Smooth muscle cell (in vitro differentiated cells): ENCODE data around the gene TLE7. TPM values are rescaled to one million over a fixed set of nuclear protein-coding genes. Genes with fewer than 3 reads are reported as not detected.

Source experiments
- DNase-seq: peaks from one replicate; lab custom pipeline; 2025; ENCODE audit not compliant: unreplicated experiment; lab: John Stamatoyannopoulos, UW
- H2AFZ ChIP-seq: fragments of 200-600 bp; sonication (generic); 2 replicates; pipeline ENCODE4 v1.6.0; 2016; ENCODE audit warnings: antibody characterized with exemption, low read depth, mild to moderate bottlenecking
- H3F3A ChIP-seq: fragments of 200-600 bp; sonication (generic); 2 replicates; pipeline ENCODE4 v1.6.0; 2017; ENCODE audit warnings: antibody characterized with exemption, low read depth
- H3K27ac ChIP-seq: fragments of 200-600 bp; sonication (generic); 2 replicates; pipeline ENCODE4 v1.5.1; 2016; ENCODE audit warnings: low read depth, mild to moderate bottlenecking
- H3K27me3 ChIP-seq: fragments of 200-600 bp; sonication (generic); 2 replicates; pipeline ENCODE4 v1.6.1; 2016; ENCODE audit warnings: low read depth, mild to moderate bottlenecking
- H3K36me3 ChIP-seq: fragments of 200-600 bp; sonication (generic); 2 replicates; pipeline ENCODE4 v1.5.1; 2016; ENCODE audit warnings: low read depth
- H3K4me1 ChIP-seq: fragments of 200-600 bp; sonication (generic); 2 replicates; pipeline ENCODE4 v1.5.1; 2016; ENCODE audit warnings: low read depth
- H3K4me2 ChIP-seq: fragments of 200-600 bp; sonication (generic); 2 replicates; pipeline ENCODE4 v1.6.0; 2016; ENCODE audit warnings: mild to moderate bottlenecking
- H3K4me3 ChIP-seq: fragments of 200-600 bp; sonication (generic); 2 replicates; pipeline ENCODE4 v1.5.1; 2016; ENCODE audit warnings: mild to moderate bottlenecking
- H3K79me2 ChIP-seq: fragments of 200-600 bp; sonication (generic); 2 replicates; pipeline ENCODE4 v1.6.0; 2016; ENCODE audit warnings: low read depth, mild to moderate bottlenecking
- H3K9ac ChIP-seq: fragments of 200-600 bp; sonication (generic); 2 replicates; pipeline ENCODE4 v1.6.0; 2016; ENCODE audit warnings: low read depth
- H3K9me3 ChIP-seq: fragments of 200-600 bp; sonication (generic); replicated peaks from 2 replicates; pipeline ENCODE4 v1.5.1; 2016; ENCODE audit warnings: low read depth
- H4K20me1 ChIP-seq: fragments of 200-600 bp; sonication (generic); 2 replicates; pipeline ENCODE4 v1.6.0; 2016; ENCODE audit warnings: low read depth
- whole genome bisulfite sequencing: methylation state at CpG from one replicate; pipeline ENCODE4 v1.1.7; 2016; ENCODE audit warnings: low lambda C conversion rate; 5-methylcytosine and 5-hydroxymethylcytosine counted together
- polyA plus RNA-seq: library from polyadenylated mRNA; unstranded; fragments of >200 nt; fragmentation: Nextera tagmentation; extraction: Ambion mirVana; gene quantifications from 2 replicates; pipeline ENCODE4 v1.2.1, GENCODE V29; 2016
- total RNA-seq: library from RNA; depleted of rRNA; stranded (reverse); fragments of >200 nt; gene quantifications from 2 replicates; pipeline ENCODE4 v1.2.3, GENCODE V29; 2014
- TF ChIP-seq, protein P1 (sequence below): fragments of 200-600 bp; sonication (generic); IDR thresholded peaks from 2 replicates; pipeline ENCODE4 v1.5.1; 2017; ENCODE audit warnings: borderline replicate concordance, mild to moderate bottlenecking, antibody characterized with exemption; ENCODE audit not compliant: insufficient read depth, poor library complexity, severe bottlenecking

TLE7 gene
- total and polyA plus RNA-seq, 2 experiments from 2014 or later: not detected

DNA sequence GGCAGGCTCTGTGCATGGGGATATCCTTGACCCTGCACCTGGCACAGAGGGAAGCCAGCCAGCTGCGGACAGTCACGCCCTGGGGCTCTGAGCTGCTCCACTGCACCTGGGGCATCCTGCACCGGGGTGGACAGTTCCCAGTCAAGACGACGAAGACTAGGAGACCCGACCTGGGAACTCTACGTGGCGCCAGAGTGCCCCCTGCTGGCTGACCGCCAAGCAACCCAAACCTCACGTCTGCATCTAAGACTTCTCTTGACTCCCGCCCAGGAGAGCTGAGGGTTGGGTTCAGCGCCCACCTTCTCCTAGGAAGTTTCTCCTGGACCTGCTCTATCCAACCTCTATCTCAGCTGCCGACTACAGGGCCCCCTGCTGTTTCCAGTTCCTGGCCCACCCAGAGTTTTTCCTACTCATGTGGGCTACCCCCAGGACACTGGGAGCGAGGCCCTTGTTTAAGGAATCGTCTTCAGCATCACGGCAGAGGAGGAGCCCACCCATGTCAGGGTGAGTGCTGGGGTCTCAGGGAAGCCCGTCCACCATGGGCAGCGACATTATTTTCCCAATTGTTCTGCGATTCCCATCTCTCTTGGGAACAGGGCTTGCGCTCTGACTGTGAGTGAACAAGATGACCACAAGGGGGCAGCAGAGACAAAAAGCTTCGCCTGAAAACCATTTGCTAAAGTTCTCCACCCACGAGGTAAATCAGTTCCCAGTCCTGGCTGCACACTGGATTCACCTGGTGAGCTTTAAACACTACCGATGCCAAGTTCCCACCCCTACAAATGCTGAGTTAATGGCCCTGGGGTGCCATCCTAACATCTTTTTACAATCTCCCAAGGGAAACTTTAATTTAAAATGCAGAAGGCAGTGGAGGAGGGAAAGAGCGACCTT is 29.3 kb downstream of the TLE7 start:
- peaks cover 8% of the 10 kb centered on the region for H3K27me3 ChIP-seq
- no peaks in the 10 kb centered on the region for H3F3A ChIP-seq
- 12% methylated on average over 24 of the region's 24 CpGs for WGBS
- no peaks in the 10 kb centered on the region for H3K4me1 ChIP-seq
- H3K79me2 ChIP-seq: no peaks in the 10 kb centered on the region
- peak overlapping the region; percentile 45 for H3K4me2 ChIP-seq
- peak; percentile 13 for DNase-seq
- H3K9me3 ChIP-seq: no peaks in the 10 kb centered on the region
- no peak overlapping the region for H3K4me3 ChIP-seq
- H3K27ac ChIP-seq: no peak overlapping the region
- TF ChIP-seq, protein P1, sequence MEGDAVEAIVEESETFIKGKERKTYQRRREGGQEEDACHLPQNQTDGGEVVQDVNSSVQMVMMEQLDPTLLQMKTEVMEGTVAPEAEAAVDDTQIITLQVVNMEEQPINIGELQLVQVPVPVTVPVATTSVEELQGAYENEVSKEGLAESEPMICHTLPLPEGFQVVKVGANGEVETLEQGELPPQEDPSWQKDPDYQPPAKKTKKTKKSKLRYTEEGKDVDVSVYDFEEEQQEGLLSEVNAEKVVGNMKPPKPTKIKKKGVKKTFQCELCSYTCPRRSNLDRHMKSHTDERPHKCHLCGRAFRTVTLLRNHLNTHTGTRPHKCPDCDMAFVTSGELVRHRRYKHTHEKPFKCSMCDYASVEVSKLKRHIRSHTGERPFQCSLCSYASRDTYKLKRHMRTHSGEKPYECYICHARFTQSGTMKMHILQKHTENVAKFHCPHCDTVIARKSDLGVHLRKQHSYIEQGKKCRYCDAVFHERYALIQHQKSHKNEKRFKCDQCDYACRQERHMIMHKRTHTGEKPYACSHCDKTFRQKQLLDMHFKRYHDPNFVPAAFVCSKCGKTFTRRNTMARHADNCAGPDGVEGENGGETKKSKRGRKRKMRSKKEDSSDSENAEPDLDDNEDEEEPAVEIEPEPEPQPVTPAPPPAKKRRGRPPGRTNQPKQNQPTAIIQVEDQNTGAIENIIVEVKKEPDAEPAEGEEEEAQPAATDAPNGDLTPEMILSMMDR: peak; percentile 68
- H2AFZ ChIP-seq: no peak overlapping the region
- H3K9ac ChIP-seq: no peak overlapping the region
- H4K20me1 ChIP-seq: no peaks in the 10 kb centered on the region
- no peaks in the 10 kb centered on the region for H3K36me3 ChIP-seq

DNA sequence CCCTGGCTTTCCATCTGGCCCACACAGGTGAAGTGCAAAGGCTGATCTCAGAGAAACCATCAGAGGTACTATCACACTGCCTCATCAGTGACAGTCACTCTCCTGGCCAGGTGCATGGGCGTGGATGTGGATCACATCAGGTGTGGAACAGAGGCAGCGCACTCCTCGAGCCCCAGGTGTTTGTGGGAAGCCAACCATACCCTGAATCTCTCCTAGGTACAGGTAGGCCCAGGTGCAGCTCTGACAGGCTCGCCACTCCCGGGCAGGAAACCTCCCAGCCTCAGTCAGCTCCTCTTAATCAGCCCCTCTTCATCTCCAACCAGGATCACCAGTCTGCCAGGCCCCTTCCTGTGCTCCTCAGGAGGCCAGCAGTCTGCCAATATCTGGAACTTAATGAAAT is 31.7 kb downstream of the TLE7 start:
- H2AFZ ChIP-seq: no peak overlapping the region
- TF ChIP-seq, protein P1: no peak
- no peaks in the 10 kb centered on the region for H3F3A ChIP-seq
- no peak overlapping the region for H3K4me3 ChIP-seq
- DNase-seq: no peak
- no peak overlapping the region for H3K9ac ChIP-seq
- no peaks in the 10 kb centered on the region for H3K36me3 ChIP-seq
- H3K27ac ChIP-seq: no peak overlapping the region
- no peaks in the 10 kb centered on the region for H3K9me3 ChIP-seq
- no peaks in the 10 kb centered on the region for H4K20me1 ChIP-seq
- WGBS: 87% methylated on average over 5 of the region's 5 CpGs
- no peaks in the 10 kb centered on the region for H3K4me1 ChIP-seq
- no peaks in the 10 kb centered on the region for H3K27me3 ChIP-seq
- H3K4me2 ChIP-seq: no peak overlapping the region
- no peaks in the 10 kb centered on the region for H3K79me2 ChIP-seq

DNA sequence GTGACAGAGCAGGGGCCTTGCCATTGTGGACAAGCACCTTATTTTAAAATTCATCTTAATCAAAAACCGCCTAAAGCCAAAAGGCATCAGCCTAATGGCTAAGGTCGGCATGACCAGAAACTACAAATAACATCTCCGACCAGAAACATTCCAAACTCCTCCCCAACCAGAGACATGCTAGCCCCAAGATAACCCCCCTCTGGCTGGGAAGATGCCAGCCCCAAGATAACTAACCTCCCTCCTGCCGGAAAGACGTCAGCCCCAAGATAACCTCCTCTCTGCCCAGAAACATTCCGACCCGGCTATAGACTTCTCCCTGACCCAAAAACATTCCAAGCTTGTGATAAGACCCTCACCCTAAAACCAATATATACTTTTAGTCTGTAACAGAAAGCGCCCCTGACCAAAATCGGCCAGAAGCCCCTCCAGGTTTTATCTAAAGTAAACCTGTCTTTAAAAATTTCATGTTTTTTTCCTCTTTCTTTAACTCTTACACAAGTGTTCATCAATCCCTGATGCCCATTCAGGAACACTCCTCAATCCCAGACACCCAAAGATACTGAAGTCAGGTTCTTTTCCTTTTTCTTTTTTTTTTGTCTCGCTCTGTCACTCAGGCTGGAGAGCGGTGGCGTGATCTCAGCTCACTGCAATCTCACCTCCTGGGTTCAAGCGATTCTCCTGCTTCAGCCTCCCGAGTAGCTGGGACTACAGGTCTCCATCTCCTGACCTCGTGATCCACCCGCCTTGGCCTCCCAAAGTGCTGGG is 32.7 kb downstream of the TLE7 start:
- 70% methylated on average over 16 of the region's 16 CpGs for WGBS
- H3K9me3 ChIP-seq: no peaks in the 10 kb centered on the region

More for the DNA sequence above, 32.7 kb downstream of the TLE7 start:
- Histone ChIP-seq H3K9ac (no peak overlapping the region), H4K20me1 (no peaks in the 10 kb centered on the region), H3K36me3 (no peaks in the 10 kb centered on the region), H3K27ac (no peak overlapping the region), H3K27me3 (no peaks in the 10 kb centered on the region), H3K4me1 (no peaks in the 10 kb centered on the region), H3K4me3 (no peak overlapping the region), H2AFZ (no peak overlapping the region), H3K79me2 (no peaks in the 10 kb centered on the region), H3K4me2 (no peak overlapping the region), H3F3A (no peaks in the 10 kb centered on the region)
- TF ChIP-seq, protein P1: no peak
- DNase-seq: no peak
